IMR-90 (cell line): ENCODE results near the gene SUDS3. TPM values are rescaled to one million over a fixed set of nuclear protein-coding genes. Genes with fewer than 3 reads are reported as not detected.

Experiments
- ATAC-seq: fragments of 200-7000 bp; cut with Tn5 transposase; 2 replicates; pipeline ENCODE4 v1.9.1; 2020; ENCODE audit warnings: low read depth, mild to moderate bottlenecking, moderate library complexity
- BruUV-seq: library from RNA; stranded (reverse); fragments of 400-500 nt; replicated peaks from 2 replicates; lab custom pipeline; 2021; lab: Mats Ljungman, UMichigan
- CTCF ChIA-PET: fragments of 300-600 bp; formaldehyde crosslinking; extraction: SDS; loops from one replicate; lab custom pipeline; 2021; ENCODE audit warnings: antibody characterized with exemption; lab: Yijun Ruan, JAX
- POLR2A ChIA-PET: fragments of 300-600 bp; sonication (Branson Sonifier 250); formaldehyde crosslinking; loops from one replicate; lab custom pipeline; 2022; ENCODE audit warnings: antibody characterized with exemption; ENCODE audit not compliant: unreplicated experiment; lab: Charles Lee
- DNase-seq: peaks from one replicate; pipeline ENCODE4 v3.0.0; 2013
- H2AFZ ChIP-seq: replicated peaks from 2 replicates; pipeline ENCODE3; 2013; ENCODE audit warnings: low read length, mild to moderate bottlenecking; ENCODE audit not compliant: poor library complexity
- H2AK5ac ChIP-seq: 2 replicates; pipeline ENCODE4 v1.6.1; 2013; ENCODE audit warnings: low read depth, low read length, inconsistent platforms
- H2AK9ac ChIP-seq: replicated peaks from 2 replicates; pipeline ENCODE3; 2013; ENCODE audit warnings: mild to moderate bottlenecking, low read depth, low read length, moderate library complexity; ENCODE audit not compliant: poor library complexity
- H2BK120ac ChIP-seq: 2 replicates; pipeline ENCODE4 v1.6.1; 2013; ENCODE audit warnings: low read depth, low read length, inconsistent platforms
- H2BK15ac ChIP-seq: 3 replicates; pipeline ENCODE4 v1.6.1; 2013; ENCODE audit warnings: low read depth, low read length, inconsistent platforms
- H2BK20ac ChIP-seq: 2 replicates; pipeline ENCODE4 v1.6.1; 2013; ENCODE audit warnings: low read depth, mild to moderate bottlenecking, inconsistent platforms, low read length, moderate library complexity
- H2BK5ac ChIP-seq: 2 replicates; pipeline ENCODE4 v1.6.1; 2013; ENCODE audit warnings: mild to moderate bottlenecking, low read depth, low read length, inconsistent platforms; ENCODE audit not compliant: poor library complexity, severe bottlenecking
- H3K14ac ChIP-seq: replicated peaks from 2 replicates; pipeline ENCODE4 v1.6.1; 2013; ENCODE audit warnings: low read depth, low read length, inconsistent platforms
- H3K18ac ChIP-seq: 2 replicates; pipeline ENCODE4 v1.6.1; 2013; ENCODE audit warnings: low read depth, low read length, control low read depth
- H3K23ac ChIP-seq: 2 replicates; pipeline ENCODE4 v1.6.1; 2013; ENCODE audit warnings: low read depth, low read length, inconsistent platforms
- H3K27ac ChIP-seq: 2 replicates; pipeline ENCODE4 v1.5.1; 2013; ENCODE audit warnings: mild to moderate bottlenecking, control low read depth, low read length; ENCODE audit not compliant: insufficient read depth
- H3K27me3 ChIP-seq: 2 replicates; pipeline ENCODE4 v1.6.1; 2013; ENCODE audit warnings: low read length; ENCODE audit not compliant: control insufficient read depth, insufficient read depth
- H3K36me3 ChIP-seq: 2 replicates; pipeline ENCODE4 v1.6.1; 2013; ENCODE audit warnings: low read length, mixed read lengths; ENCODE audit not compliant: control insufficient read depth, insufficient read depth
- H3K4ac ChIP-seq: 2 replicates; pipeline ENCODE4 v1.6.1; 2013; ENCODE audit warnings: low read depth, low read length, inconsistent platforms
- H3K4me1 ChIP-seq: 2 replicates; pipeline ENCODE4 v1.6.1; 2013; ENCODE audit warnings: low read length, mixed read lengths; ENCODE audit not compliant: control insufficient read depth, insufficient read depth
- H3K4me2 ChIP-seq: 2 replicates; pipeline ENCODE4 v1.6.1; 2013; ENCODE audit warnings: low read depth, mild to moderate bottlenecking, control low read depth, low read length, moderate library complexity
- H3K4me3 ChIP-seq: 2 replicates; pipeline ENCODE4 v1.5.1; 2013; ENCODE audit warnings: low read depth, mild to moderate bottlenecking, control low read depth, low read length, moderate library complexity; ENCODE audit not compliant: insufficient read depth
- H3K56ac ChIP-seq: 2 replicates; pipeline ENCODE4 v1.6.1; 2013; ENCODE audit warnings: low read length, inconsistent platforms; ENCODE audit not compliant: insufficient read depth; ENCODE audit errors: extremely low read depth
- H3K79me1 ChIP-seq, 2 experiments: 2 replicates each; pipeline ENCODE4 v1.6.1; 2013; ENCODE audit warnings: low read length in 2 of 2, inconsistent platforms in 1 of 2, low read depth in 1 of 2
- H3K9ac ChIP-seq: 2 replicates; pipeline ENCODE4 v1.6.1; 2013; ENCODE audit warnings: low read depth, low read length, control low read depth
- H3K9me1 ChIP-seq: 2 replicates; pipeline ENCODE4 v1.6.1; 2013; ENCODE audit warnings: low read length, inconsistent platforms; ENCODE audit not compliant: insufficient read depth
- H3K9me3 ChIP-seq: 2 replicates; pipeline ENCODE4 v1.6.1; 2013; ENCODE audit warnings: low read length; ENCODE audit not compliant: control insufficient read depth, insufficient read depth
- H4K20me1 ChIP-seq: 2 replicates; pipeline ENCODE4 v1.6.1; 2013; ENCODE audit warnings: low read length, inconsistent platforms; ENCODE audit not compliant: insufficient read depth
- H4K5ac ChIP-seq: 2 replicates; pipeline ENCODE4 v1.6.1; 2013; ENCODE audit warnings: mild to moderate bottlenecking, low read depth, low read length, control low read depth
- H4K8ac ChIP-seq, 2 experiments: 2 replicates each; pipeline ENCODE4 v1.6.1; 2013; ENCODE audit warnings: low read depth in 2 of 2, low read length in 2 of 2, control low read depth in 1 of 2, inconsistent platforms in 1 of 2
- H4K91ac ChIP-seq: 2 replicates; pipeline ENCODE4 v1.6.1; 2013; ENCODE audit warnings: low read depth, low read length, inconsistent platforms; ENCODE audit not compliant: insufficient read depth
- BHLHE40 ChIP-seq: fragments of 150-350 bp; IDR thresholded peaks from 2 replicates; pipeline ENCODE4 v1.6.1; 2016; ENCODE audit warnings: mild to moderate bottlenecking, low read depth, low read length
- CEBPB ChIP-seq: IDR thresholded peaks from 2 replicates; pipeline ENCODE4 v1.6.1; 2012; ENCODE audit warnings: low read depth, low read length, improper control_type of control experiment
- CHD1 ChIP-seq: IDR thresholded peaks from 2 replicates; pipeline ENCODE4 v1.6.1; 2012; ENCODE audit warnings: low read depth, low read length, improper control_type of control experiment
- CTCF ChIP-seq: conservative IDR thresholded peaks from 2 replicates; pipeline ENCODE4 v1.5.1; 2012; ENCODE audit warnings: mild to moderate bottlenecking, low read depth, low read length, improper control_type of control experiment
- ELK1 ChIP-seq: fragments of 150-350 bp; IDR thresholded peaks from 2 replicates; pipeline ENCODE4 v1.6.1; 2016; ENCODE audit warnings: low read depth, mild to moderate bottlenecking, low read length, moderate library complexity, borderline replicate concordance
- FOS ChIP-seq: fragments of 150-350 bp; IDR thresholded peaks from 2 replicates; pipeline ENCODE4 v1.6.1; 2016; ENCODE audit warnings: low read depth, low read length
- MAFK ChIP-seq: IDR thresholded peaks from 2 replicates; pipeline ENCODE4 v1.6.1; 2012; ENCODE audit warnings: low read depth, low read length, improper control_type of control experiment
- MAZ ChIP-seq: IDR thresholded peaks from 2 replicates; pipeline ENCODE4 v1.6.1; 2012; ENCODE audit warnings: low read depth, mild to moderate bottlenecking, low read length, improper control_type of control experiment, moderate library complexity, borderline replicate concordance
- MXI1 ChIP-seq: IDR thresholded peaks from 2 replicates; pipeline ENCODE4 v1.6.1; 2012; ENCODE audit warnings: low read depth, mild to moderate bottlenecking, low read length, moderate library complexity, borderline replicate concordance
- NFE2L2 ChIP-seq: fragments of 150-350 bp; IDR thresholded peaks from 2 replicates; pipeline ENCODE4 v1.6.1; 2016; ENCODE audit warnings: low read depth, mild to moderate bottlenecking, low read length
- RAD21 ChIP-seq: IDR thresholded peaks from 2 replicates; pipeline ENCODE4 v1.6.1; 2012; ENCODE audit warnings: low read length, improper control_type of control experiment
- RCOR1 ChIP-seq: IDR thresholded peaks from 2 replicates; pipeline ENCODE4 v1.6.1; 2012; ENCODE audit warnings: mild to moderate bottlenecking, low read length, improper control_type of control experiment; ENCODE audit not compliant: insufficient replicate concordance
- RFX5 ChIP-seq: IDR thresholded peaks from 2 replicates; pipeline ENCODE4 v1.8.0; 2012; ENCODE audit warnings: low read depth, mild to moderate bottlenecking, low read length, moderate library complexity
- SMC3 ChIP-seq: fragments of 150-350 bp; IDR thresholded peaks from 2 replicates; pipeline ENCODE4 v1.6.1; 2016; ENCODE audit warnings: low read depth, mild to moderate bottlenecking, antibody characterized with exemption, low read length, moderate library complexity
- USF2 ChIP-seq: fragments of 150-350 bp; IDR thresholded peaks from 2 replicates; pipeline ENCODE4 v1.6.1; 2017; ENCODE audit warnings: mild to moderate bottlenecking, antibody characterized with exemption, low read length, low read depth
- WGBS, 2 experiments: methylation state at CpG; one replicate each; pipeline versions ENCODE4 v1.1.5 to v1.1.7; 2013; ENCODE audit warnings: missing lambda C conversion rate in 2 of 2; ENCODE audit not compliant: insufficient read length in 1 of 2; ENCODE audit errors: extremely low coverage in 2 of 2; 5-methylcytosine and 5-hydroxymethylcytosine counted together
- dilution Hi-C: fragments of 300-500 bp; cut with HindIII; formaldehyde crosslinking; loops from one replicate; pipeline ENCODE4 v1.14.3; 2018; ENCODE audit warnings: low sequenced_read_pairs; ENCODE audit not compliant: unreplicated experiment
- in situ Hi-C: fragments of 300-500 bp; cut with MboI; formaldehyde crosslinking; loops from 3 replicates; pipeline ENCODE4 v1.14.3; 2019; ENCODE audit warnings: low sequenced_read_pairs, inconsistent platforms, mixed read lengths
- intact Hi-C: fragments of 100-400 bp; cut with micrococcal nuclease; formaldehyde crosslinking; loops from 2 replicates; pipeline ENCODE4 v1.10.0; 2022
- polyA plus RNA-seq, 3 experiments: library from polyadenylated mRNA; depleted of rRNA; stranded (reverse); fragments of >200 nt; gene quantifications; 2 replicates each; pipeline ENCODE4 v1.2.3, GENCODE V29; 2012; ENCODE audit warnings: low replicate concordance in 1 of 3
- total RNA-seq: library from RNA; depleted of rRNA; stranded (reverse); fragments of >200 nt; gene quantifications from 2 replicates; pipeline ENCODE4 v1.2.3, GENCODE V29; 2012

SUDS3 gene
- total and polyA plus RNA-seq, 2 of the 4 experiments (the other 2 are of a cell fraction) = 13.4 to 13.8 TPM

- peak overlapping the region; percentile 71; the same call in 1 of the 2 replicates for H3K27ac ChIP-seq
- 0 out of 2 replicates have a peak overlapping the region, but pooled peaks have one; percentile 12 for H4K91ac ChIP-seq
- no peak overlapping the region for H2AFZ ChIP-seq
- ChIA-PET CTCF (interaction anchor here (0.7 kb wide), 1 partner anchor 36 kb away, joined by 3 read pairs; no protein-coding TSS in a partner anchor), POLR2A (no interaction called here)
- DNase-seq = peak; percentile 55
- no peaks in the 10 kb centered on the region for H4K20me1 ChIP-seq
- peak overlapping the region; percentile 25; the same call in 1 of the 3 replicates for H2BK15ac ChIP-seq
- peak overlapping the region in 1 of 2 experiments; percentile 78; a peak in 2 of 4 replicates for H4K8ac ChIP-seq
- H2BK5ac ChIP-seq = peak overlapping the region; percentile 92
- H3K9me3 ChIP-seq = no peaks in the 10 kb centered on the region
- peak; percentile 15; the same call in 1 of the 2 replicates for ATAC-seq
- H4K5ac ChIP-seq = peak overlapping the region; percentile 22; the same call in 1 of the 2 replicates
- peaks cover 6 to 53% of the 10 kb centered on the region in 2 experiments; a peak in 2 of 4 replicates for H3K79me1 ChIP-seq
- intact Hi-C loops (loop anchor here (2.0 kb wide), 2 partner anchors 21 to 27 kb away; no protein-coding TSS in a partner anchor), in situ Hi-C loops (no loop called here), dilution Hi-C loops (no loop called here)
- H3K56ac ChIP-seq = peak overlapping the region; percentile 26
- H3K14ac ChIP-seq = peak overlapping the region; percentile 48; the same call in 1 of the 2 replicates
- H3K36me3 ChIP-seq = no peaks in the 10 kb centered on the region
- H3K18ac ChIP-seq = peak overlapping the region; percentile 74; the same call in 1 of the 2 replicates
- H2AK5ac ChIP-seq = 0 out of 2 replicates have a peak overlapping the region, but pooled peaks have one; percentile 11
- peak overlapping the region; percentile 69; the same call in 1 of the 2 replicates for H2BK20ac ChIP-seq
- no peak overlapping the region for H3K9ac ChIP-seq
- peaks cover 15% of the 10 kb centered on the region for H3K4me1 ChIP-seq
- peak overlapping the region; percentile 33 for H3K23ac ChIP-seq
- no peaks in the 10 kb centered on the region for H3K27me3 ChIP-seq
- BruUV-seq = no TSS peak
- H3K4ac ChIP-seq = peak overlapping the region; percentile 68; the same call in 1 of the 2 replicates
- peak overlapping the region; percentile 84 for H3K4me2 ChIP-seq
- no CpG with 5 or more reads among the region's 2 CpGs for WGBS, 2 experiments
- peak overlapping the region; percentile 83 for H2BK120ac ChIP-seq
- H2AK9ac ChIP-seq = no peak overlapping the region
- H3K4me3 ChIP-seq = no peak overlapping the region
- H3K9me1 ChIP-seq = no peaks in the 10 kb centered on the region; the same call in none of the 2 replicates
- TF ChIP-seq USF2 (no peak), SMC3 (no peak), CHD1 (no peak), MAFK (no peak), RAD21 (no peak), CEBPB (no peak), ELK1 (no peak), MAZ (no peak), RCOR1 (no peak), NFE2L2 (no peak), MXI1 (no peak), FOS (no peak), RFX5 (no peak), BHLHE40 (no peak), CTCF (no peak)
These were observed 40.2 kb upstream of the SUDS3 start for GRCh38 chr12:118336123-118336522.
